Activated T-cell treated with anti-CD3 and anti-CD28 coated beads, Interleukin-2, amount 50 U/mL, for 72 hours (primary cell): ENCODE measurements around the gene PRAMEF27. TPM values are rescaled to one million over a fixed set of nuclear protein-coding genes. Genes with fewer than 3 reads are reported as not detected.
"Not testable (repeated sequence)": the region's sequence is repeated elsewhere in the genome, so short reads cannot be mapped to it uniquely, and the experiment has no call there.

Experiments used
- ATAC-seq, 2 donors: fragments of 150-1000 bp; cut with Tn5 transposase; replicated peaks in 1 of 2; 2 replicates each; pipeline ENCODE4 v1.10.0; 2021; ENCODE audit warnings: moderate library complexity in 2 of 2, mild to moderate bottlenecking in 1 of 2
- DNase-seq, 2 donors: peaks; one replicate each; pipeline ENCODE4 v3.0.0; 2021 to 2022; ENCODE audit warnings: mixed read lengths in 1 of 2
- H3K27ac Mint-ChIP-seq: one replicate; pipeline ENCODE4 v1.8.0; 2022; ENCODE audit warnings: mild to moderate bottlenecking, moderate library complexity, mixed read lengths
- H3K27me3 Mint-ChIP-seq: one replicate; pipeline ENCODE4 v1.8.0; 2022; ENCODE audit warnings: low read depth, mixed read lengths
- H3K36me3 Mint-ChIP-seq, 2 donors: one replicate each; pipeline ENCODE4 v1.8.0; 2022; ENCODE audit warnings: mixed read lengths in 2 of 2, mild to moderate bottlenecking in 1 of 2; ENCODE audit not compliant: insufficient read depth in 2 of 2
- H3K4me1 Mint-ChIP-seq: one replicate; pipeline ENCODE4 v1.8.0; 2022; ENCODE audit warnings: low read depth, mixed read lengths
- H3K4me3 Mint-ChIP-seq, 2 donors: one replicate each; pipeline ENCODE4 v1.8.0; 2022; ENCODE audit warnings: mild to moderate bottlenecking in 2 of 2, mixed read lengths in 2 of 2, moderate library complexity in 2 of 2
- H3K9me3 Mint-ChIP-seq, 2 donors: one replicate each; pipeline ENCODE4 v1.8.0; 2022; ENCODE audit warnings: mixed read lengths in 2 of 2
- total RNA-seq, 2 donors: library from RNA; stranded (reverse); gene quantifications; one replicate each; pipeline ENCODE4 v1.2.3, GENCODE V29; 2022

Gene PRAMEF27
- not detected for total RNA-seq

DNA sequence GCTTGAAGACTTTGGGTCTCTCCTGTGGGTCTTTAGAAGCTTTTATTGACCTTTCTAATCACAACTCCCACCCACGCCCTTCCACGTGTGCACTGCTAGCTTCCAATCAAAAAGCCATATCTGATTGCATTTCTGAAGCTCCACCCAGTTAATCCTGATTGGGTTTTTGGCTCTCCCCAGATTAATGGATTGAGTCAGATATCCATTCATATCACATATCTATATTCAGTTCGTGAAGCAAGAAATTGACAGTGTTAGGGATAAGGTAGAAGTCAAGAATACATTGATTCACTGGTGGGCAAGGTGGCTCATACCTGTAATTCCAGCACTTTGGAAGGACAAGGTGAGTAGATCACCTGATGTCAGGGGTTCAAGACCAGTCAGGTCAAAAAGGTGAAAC is at the start of gene PRAMEF27:
Gene PRAMEF27, minus strand, starts transcription at position 101 of the 400 bp plus-strand sequence. CDS start 2,916 bp downstream, outside the sequence.
- not testable (repeated sequence) for DNase-seq, H3K4me1 Mint-ChIP-seq, H3K27ac Mint-ChIP-seq, H3K9me3 Mint-ChIP-seq, H3K36me3 Mint-ChIP-seq, ATAC-seq, H3K27me3 Mint-ChIP-seq, H3K4me3 Mint-ChIP-seq

DNA sequence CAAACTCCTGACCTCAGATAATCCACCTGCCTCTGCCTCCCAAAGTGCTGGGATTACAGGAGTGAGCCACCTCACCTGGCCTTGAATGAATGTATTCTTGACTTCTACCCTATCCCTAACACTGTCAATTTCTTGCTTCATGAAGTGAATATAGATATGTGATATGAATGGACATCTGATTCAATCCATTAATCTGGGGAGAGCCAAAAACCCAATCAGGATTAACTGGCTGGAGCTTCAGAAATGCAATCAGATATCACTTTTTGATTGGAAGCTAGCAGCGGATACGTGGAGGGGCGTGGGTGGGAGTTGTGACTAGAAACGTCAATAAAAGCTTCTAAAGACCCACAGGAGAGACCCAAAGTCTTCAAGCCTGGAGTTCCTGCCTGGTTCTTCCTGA is 14.1 kb upstream of the PRAMEF27 start, which contains the start of gene PRAMEF25:
Gene PRAMEF25, plus strand, starts transcription at position 301 of the 400 bp plus-strand sequence. CDS start 2,920 bp downstream, outside the sequence.
- H3K9me3 Mint-ChIP-seq, ATAC-seq, H3K4me3 Mint-ChIP-seq, H3K36me3 Mint-ChIP-seq, H3K27ac Mint-ChIP-seq, H3K4me1 Mint-ChIP-seq, H3K27me3 Mint-ChIP-seq, DNase-seq: not testable (repeated sequence)

DNA sequence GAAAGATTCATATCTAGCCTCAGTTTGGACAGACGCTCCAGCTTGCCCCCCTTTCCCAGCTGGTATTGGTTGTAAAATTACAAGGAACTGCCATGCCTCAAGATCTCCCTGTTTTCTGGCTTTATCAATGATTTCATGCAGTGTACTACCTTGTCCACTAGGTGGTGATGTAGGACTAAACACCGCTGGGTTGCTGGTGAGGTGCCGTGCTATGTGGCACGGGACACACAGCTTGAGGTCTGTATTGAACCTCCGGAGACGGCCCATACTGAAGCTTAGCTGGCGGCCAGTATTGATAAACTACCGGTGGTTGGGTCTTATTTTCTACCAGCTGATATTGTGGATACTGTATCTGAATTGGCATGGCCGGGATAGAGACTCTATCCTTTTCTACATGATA is 36.5 kb downstream of the PRAMEF27 start:
- not testable (repeated sequence) for H3K9me3 Mint-ChIP-seq, H3K36me3 Mint-ChIP-seq, H3K4me1 Mint-ChIP-seq, H3K27me3 Mint-ChIP-seq, H3K4me3 Mint-ChIP-seq, DNase-seq, H3K27ac Mint-ChIP-seq, ATAC-seq

DNA sequence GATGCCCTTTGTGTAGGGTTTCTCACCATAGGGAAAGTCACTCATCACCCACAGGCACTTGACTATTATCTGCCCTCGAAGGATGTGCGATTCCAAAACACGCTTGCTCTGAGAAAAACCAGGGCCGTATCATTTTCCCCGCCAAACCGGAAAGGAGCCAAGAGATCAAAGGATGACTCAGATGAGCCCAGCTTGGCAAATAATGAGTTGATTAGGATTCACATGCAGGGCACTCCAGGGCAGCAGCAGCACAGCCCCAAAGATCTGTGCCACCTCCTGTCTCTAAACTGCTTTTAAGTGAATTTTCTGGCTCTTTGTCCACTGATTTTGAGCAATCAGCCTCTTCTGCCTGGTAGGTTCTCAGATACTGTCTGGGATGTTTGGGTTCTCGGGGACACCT is 44.4 kb downstream of the PRAMEF27 start:
- not testable (repeated sequence) for H3K27ac Mint-ChIP-seq, H3K4me1 Mint-ChIP-seq, H3K9me3 Mint-ChIP-seq, H3K36me3 Mint-ChIP-seq, H3K27me3 Mint-ChIP-seq, ATAC-seq, DNase-seq, H3K4me3 Mint-ChIP-seq

DNA sequence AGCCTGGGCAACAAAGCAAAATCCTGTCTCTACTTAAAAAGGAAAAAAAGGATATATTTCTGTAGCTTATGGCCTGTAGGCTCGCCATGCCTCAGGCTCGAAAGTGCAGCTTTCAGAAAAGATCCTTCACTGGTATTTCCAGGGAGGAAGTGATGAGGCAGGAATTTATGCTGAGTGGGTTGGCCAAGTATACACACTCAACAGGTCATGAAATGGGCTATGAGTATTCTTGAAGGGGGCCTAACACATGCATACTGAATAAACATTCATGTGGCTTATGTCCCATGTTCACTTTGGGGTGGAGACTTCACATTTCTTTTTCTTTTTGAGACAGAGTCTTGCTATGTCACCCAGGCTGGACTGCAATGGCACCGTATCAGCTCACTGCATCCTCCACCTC is 47.0 kb downstream of the PRAMEF27 start:
- not testable (repeated sequence) for H3K4me3 Mint-ChIP-seq

DNA sequence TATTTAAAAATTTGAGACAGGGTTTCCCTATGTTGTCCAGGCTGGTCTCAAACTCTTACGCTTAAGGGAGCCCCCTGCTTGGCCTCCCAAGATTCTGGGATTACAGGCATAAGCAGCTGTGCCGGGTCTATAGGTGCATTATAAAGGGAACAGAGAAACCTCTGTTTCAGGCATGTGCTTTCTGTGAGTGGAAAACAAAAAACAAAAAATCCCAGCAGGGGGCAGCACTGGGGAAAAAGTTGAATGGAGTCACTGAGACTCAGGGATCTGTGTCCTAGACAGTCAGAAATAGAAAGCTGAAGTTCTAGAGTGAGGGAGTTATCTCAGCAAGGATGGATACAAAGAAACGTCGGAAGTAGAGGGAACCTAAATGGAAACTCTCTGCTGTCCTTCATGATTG is 50.6 kb downstream of the PRAMEF27 start:
- not testable (repeated sequence) for H3K36me3 Mint-ChIP-seq, DNase-seq, H3K27me3 Mint-ChIP-seq, H3K9me3 Mint-ChIP-seq, ATAC-seq, H3K4me1 Mint-ChIP-seq, H3K27ac Mint-ChIP-seq, H3K4me3 Mint-ChIP-seq

More for the DNA sequence above, 47.0 kb downstream of the PRAMEF27 start:
- not testable (repeated sequence) for H3K36me3 Mint-ChIP-seq, DNase-seq, ATAC-seq, H3K27me3 Mint-ChIP-seq, H3K9me3 Mint-ChIP-seq, H3K4me1 Mint-ChIP-seq, H3K27ac Mint-ChIP-seq

Other genes starting within 250 kb of the PRAMEF27 start
- not detected for gene PRAMEF11, start 225.2 kb downstream of the PRAMEF27 start, total RNA-seq
- not detected for gene HNRNPCL1, start 207.9 kb downstream of the PRAMEF27 start, total RNA-seq
- not detected for gene PRAMEF2, start 199.5 kb downstream of the PRAMEF27 start, total RNA-seq
- gene PRAMEF4, start 170.4 kb downstream of the PRAMEF27 start, total RNA-seq: not detected
- not detected for gene PRAMEF10, start 158.3 kb downstream of the PRAMEF27 start, total RNA-seq
- not detected for gene PRAMEF7, start 140.0 kb downstream of the PRAMEF27 start, total RNA-seq
- gene PRAMEF6, start 109.0 kb downstream of the PRAMEF27 start, total RNA-seq: not detected
- not detected for gene HNRNPCL3, start 4.2 kb upstream of the PRAMEF27 start, total RNA-seq
- gene PRAMEF25, start 14.2 kb upstream of the PRAMEF27 start, total RNA-seq: not detected
- gene HNRNPCL2, start 60.3 kb upstream of the PRAMEF27 start, total RNA-seq: not detected
- not detected for gene PRAMEF26, start 99.4 kb upstream of the PRAMEF27 start, total RNA-seq
- gene HNRNPCL4, start 109.1 kb upstream of the PRAMEF27 start, total RNA-seq: not detected
- not detected for gene PRAMEF9, start 115.3 kb upstream of the PRAMEF27 start, total RNA-seq
- gene PRAMEF13, start 144.8 kb upstream of the PRAMEF27 start, total RNA-seq: not detected
- not detected for gene PRAMEF18, start 169.6 kb upstream of the PRAMEF27 start, total RNA-seq
- gene PRAMEF5, start 197.6 kb upstream of the PRAMEF27 start, total RNA-seq: not detected
- not detected for gene PRAMEF8, start 228.6 kb upstream of the PRAMEF27 start, total RNA-seq
- gene PRAMEF33, start 247.0 kb upstream of the PRAMEF27 start, total RNA-seq: not detected